ENCODE measurements around the gene AZU1.

DNA sequence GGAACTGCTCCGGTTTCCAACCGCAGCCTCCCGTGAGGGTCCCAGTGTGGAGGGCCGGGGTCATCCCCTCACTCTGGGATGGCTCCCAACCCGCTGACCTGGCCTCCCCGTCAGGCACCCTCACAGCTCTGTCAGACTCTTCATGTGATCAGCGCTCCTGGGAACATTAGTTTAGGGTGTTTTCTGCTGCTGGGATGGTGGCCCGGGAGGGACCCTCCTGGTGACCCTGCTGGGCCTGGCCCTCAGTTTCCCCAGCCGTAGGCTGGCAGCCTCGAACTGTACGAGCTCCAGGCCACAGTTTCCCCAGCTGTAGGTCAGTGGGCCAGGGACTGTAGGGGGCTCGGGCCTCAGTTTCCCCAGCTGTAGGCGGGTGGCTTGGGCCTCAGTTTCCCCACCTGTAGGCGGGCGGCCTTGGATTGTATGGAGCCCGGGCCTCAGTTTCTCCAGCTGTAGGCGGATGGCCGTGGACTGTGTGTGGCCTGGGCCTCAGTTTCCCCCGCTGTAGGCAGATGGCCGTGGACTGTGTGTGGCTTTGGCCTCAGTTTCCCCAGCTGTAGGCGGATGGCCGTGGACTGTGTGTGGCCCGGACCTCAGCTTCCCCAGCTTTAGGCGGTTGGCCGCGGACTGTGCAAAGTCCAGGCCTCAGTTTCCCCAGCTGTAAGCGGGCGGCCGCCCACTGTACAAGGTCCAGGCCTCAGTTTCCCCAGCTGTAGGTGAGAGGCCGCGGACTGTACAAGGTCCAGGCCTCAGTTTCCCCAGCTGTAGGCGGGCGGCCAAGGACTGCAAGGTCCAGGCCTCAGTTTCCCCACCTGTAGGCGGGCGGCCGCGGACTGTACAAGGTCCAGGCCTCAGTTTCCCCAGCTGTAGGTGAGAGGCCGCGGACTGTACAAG is 31.7 kb upstream of the AZU1 start:
- TF ChIP-seq, protein P1, sequence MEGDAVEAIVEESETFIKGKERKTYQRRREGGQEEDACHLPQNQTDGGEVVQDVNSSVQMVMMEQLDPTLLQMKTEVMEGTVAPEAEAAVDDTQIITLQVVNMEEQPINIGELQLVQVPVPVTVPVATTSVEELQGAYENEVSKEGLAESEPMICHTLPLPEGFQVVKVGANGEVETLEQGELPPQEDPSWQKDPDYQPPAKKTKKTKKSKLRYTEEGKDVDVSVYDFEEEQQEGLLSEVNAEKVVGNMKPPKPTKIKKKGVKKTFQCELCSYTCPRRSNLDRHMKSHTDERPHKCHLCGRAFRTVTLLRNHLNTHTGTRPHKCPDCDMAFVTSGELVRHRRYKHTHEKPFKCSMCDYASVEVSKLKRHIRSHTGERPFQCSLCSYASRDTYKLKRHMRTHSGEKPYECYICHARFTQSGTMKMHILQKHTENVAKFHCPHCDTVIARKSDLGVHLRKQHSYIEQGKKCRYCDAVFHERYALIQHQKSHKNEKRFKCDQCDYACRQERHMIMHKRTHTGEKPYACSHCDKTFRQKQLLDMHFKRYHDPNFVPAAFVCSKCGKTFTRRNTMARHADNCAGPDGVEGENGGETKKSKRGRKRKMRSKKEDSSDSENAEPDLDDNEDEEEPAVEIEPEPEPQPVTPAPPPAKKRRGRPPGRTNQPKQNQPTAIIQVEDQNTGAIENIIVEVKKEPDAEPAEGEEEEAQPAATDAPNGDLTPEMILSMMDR (IDR thresholded peaks at IDR 0.05; ENCODE audit: borderline replicate concordance, extremely low read depth, low read length, poor library complexity, severe bottlenecking), result no peak
- no peak for TF ChIP-seq EZH2 (IDR thresholded peaks at IDR 0.05; ENCODE audit: borderline replicate concordance, low read depth, low read length, severe bottlenecking)

Data from DND-41 (cell line).